GM19467 (cell line): ENCODE results near the gene ADCY5.

Experiments
- ATAC-seq: cut with Tn5 transposase; IDR thresholded peaks from one replicate; pipeline ENCODE4 v1.9.1; 2021; ENCODE audit warnings: mild to moderate bottlenecking, moderate library complexity; ENCODE audit not compliant: unreplicated experiment

Gene ADCY5

GRCh38 chr3:123346021-123346420 lies 102.9 kb downstream of the ADCY5 start:
- ATAC-seq, result no peak

- ATAC-seq, result no peak
Measured at GRCh38 chr3:123344907-123345594, 103.8 kb downstream of the ADCY5 start.

- no peak for ATAC-seq
Measured at GRCh38 chr3:123344175-123344906, 104.5 kb downstream of the ADCY5 start.

- ATAC-seq, result no peak
Measured at GRCh38 chr3:123343296-123344174, 105.4 kb downstream of the ADCY5 start.

- ATAC-seq, result no peak
Measured at GRCh38 chr3:123342631-123343080, 106.2 kb downstream of the ADCY5 start.

GRCh38 chr3:123341871-123342630 lies 106.8 kb downstream of the ADCY5 start:
- no peak for ATAC-seq

GRCh38 chr3:123340336-123340735 lies 108.6 kb downstream of the ADCY5 start:
- no peak for ATAC-seq

- no peak for ATAC-seq
Measured at GRCh38 chr3:123339302-123339701, 109.6 kb downstream of the ADCY5 start.

GRCh38 chr3:123338620-123339061 lies 110.2 kb downstream of the ADCY5 start:
- no peak for ATAC-seq

GRCh38 chr3:123337948-123338619 lies 110.8 kb downstream of the ADCY5 start:
- ATAC-seq, result no peak

GRCh38 chr3:123337226-123337625 lies 111.7 kb downstream of the ADCY5 start:
- ATAC-seq, result no peak

GRCh38 chr3:123336441-123336851 lies 112.4 kb downstream of the ADCY5 start:
- ATAC-seq, result no peak

- no peak for ATAC-seq
Measured at GRCh38 chr3:123336001-123336400, 112.9 kb downstream of the ADCY5 start.

GRCh38 chr3:123335007-123335670 lies 113.8 kb downstream of the ADCY5 start:
- no peak for ATAC-seq

- ATAC-seq, result no peak
Measured at GRCh38 chr3:123334056-123334455, 114.8 kb downstream of the ADCY5 start.

GRCh38 chr3:123333401-123333800 lies 115.5 kb downstream of the ADCY5 start:
- ATAC-seq, result no peak

GRCh38 chr3:123332124-123332641 lies 116.7 kb downstream of the ADCY5 start:
- ATAC-seq, result no peak

- no peak for ATAC-seq
Measured at GRCh38 chr3:123331651-123332050, 117.2 kb downstream of the ADCY5 start.

GRCh38 chr3:123331006-123331405 lies 117.9 kb downstream of the ADCY5 start:
- ATAC-seq, result no peak
